ENCODE results near the gene RBM44.

- TF ChIP-seq EZH2 (IDR thresholded peaks at IDR 0.05; ENCODE audit: insufficient read depth, poor library complexity, severe bottlenecking) (no peak), EZH2phosphoT487 (IDR thresholded peaks at IDR 0.05; ENCODE audit: insufficient read depth, low read depth) (no peak)
Observed at GRCh38 chr2:237877576-237878307, 79.2 kb downstream of the RBM44 start.
